GM23338 (cell line): ENCODE data around the gene CFHR1. TPM values are rescaled to one million over a fixed set of nuclear protein-coding genes. Genes with fewer than 3 reads are reported as not detected.

ENCODE experiments used
- ATAC-seq: fragments of 200-7000 bp; cut with Tn5 transposase; 3 replicates; pipeline ENCODE4 v1.9.1; 2020
- DNase-seq: peaks from one replicate; pipeline ENCODE4 v3.0.0-alpha.2; 2015; ENCODE audit warnings: low spot score
- H2AFZ ChIP-seq: fragments of 200-600 bp; sonication (generic); 2 replicates; pipeline ENCODE4 v1.8.0; 2016; ENCODE audit warnings: antibody characterized with exemption, mild to moderate bottlenecking, moderate library complexity
- H3F3A ChIP-seq: fragments of 200-600 bp; sonication (generic); replicated peaks from 2 replicates; pipeline ENCODE4 v1.8.0; 2017; ENCODE audit warnings: antibody characterized with exemption, mixed run types, low read depth
- H3K27ac ChIP-seq: fragments of 200-600 bp; sonication (generic); 2 replicates; pipeline ENCODE4 v1.6.1; 2016; ENCODE audit warnings: low read depth
- H3K27me3 ChIP-seq: fragments of 200-600 bp; sonication (generic); 2 replicates; pipeline ENCODE4 v1.8.0; 2016; ENCODE audit warnings: mild to moderate bottlenecking, mixed run types, moderate library complexity; ENCODE audit not compliant: insufficient read depth
- H3K36me3 ChIP-seq: fragments of 200-600 bp; sonication (generic); 2 replicates; pipeline ENCODE4 v1.8.0; 2016; ENCODE audit warnings: mild to moderate bottlenecking; ENCODE audit not compliant: insufficient read depth
- H3K4me1 ChIP-seq: fragments of 200-600 bp; sonication (generic); 2 replicates; pipeline ENCODE4 v1.8.0; 2016; ENCODE audit warnings: mild to moderate bottlenecking, moderate library complexity; ENCODE audit not compliant: insufficient read depth
- H3K4me2 ChIP-seq: fragments of 200-600 bp; sonication (generic); 2 replicates; pipeline ENCODE4 v1.7.1; 2017; ENCODE audit warnings: mixed run types
- H3K4me3 ChIP-seq: fragments of 200-600 bp; sonication (generic); 2 replicates; pipeline ENCODE4 v1.6.1; 2016; ENCODE audit warnings: mixed run types
- H3K79me2 ChIP-seq: fragments of 200-600 bp; sonication (generic); replicated peaks from 2 replicates; pipeline ENCODE4 v1.8.0; 2017; ENCODE audit warnings: mild to moderate bottlenecking; ENCODE audit not compliant: insufficient read depth
- H3K9me2 ChIP-seq: fragments of 200-600 bp; sonication (generic); 2 replicates; pipeline ENCODE4 v1.8.0; 2017; ENCODE audit not compliant: insufficient read depth
- H4K20me1 ChIP-seq: fragments of 200-600 bp; sonication (generic); replicated peaks from 2 replicates; pipeline ENCODE4 v1.8.0; 2017; ENCODE audit warnings: mild to moderate bottlenecking; ENCODE audit not compliant: insufficient read depth
- H3K27ac Mint-ChIP-seq: 2 replicates; pipeline ENCODE4 v1.8.0; 2020; ENCODE audit warnings: inconsistent platforms, mild to moderate bottlenecking, moderate library complexity, mixed read lengths
- H3K27me3 Mint-ChIP-seq: 3 replicates; pipeline ENCODE4 v1.8.0; 2022; ENCODE audit warnings: low read depth, mild to moderate bottlenecking, moderate library complexity, mixed read lengths, inconsistent platforms; ENCODE audit not compliant: insufficient read depth, poor library complexity
- H3K36me3 Mint-ChIP-seq: 3 replicates; pipeline ENCODE4 v1.8.0; 2021; ENCODE audit warnings: low read depth, mild to moderate bottlenecking, inconsistent platforms, moderate library complexity, mixed read lengths
- H3K4me1 Mint-ChIP-seq: 3 replicates; pipeline ENCODE4 v1.8.0; 2020; ENCODE audit warnings: mild to moderate bottlenecking, inconsistent platforms, mixed read lengths
- H3K4me3 Mint-ChIP-seq: 3 replicates; pipeline ENCODE4 v1.8.0; 2021; ENCODE audit warnings: moderate library complexity, mild to moderate bottlenecking, inconsistent platforms, mixed read lengths
- H3K9me3 Mint-ChIP-seq: 3 replicates; pipeline ENCODE4 v1.8.0; 2020; ENCODE audit warnings: moderate library complexity, mild to moderate bottlenecking, inconsistent platforms, mixed read lengths
- CREB1 ChIP-seq: fragments of 250-450 bp; sonication (Bioruptor Pico); IDR thresholded peaks from 2 replicates; pipeline ENCODE4 v1.5.0; 2020; ENCODE audit warnings: low read depth, mild to moderate bottlenecking, moderate library complexity
- ETS1 ChIP-seq: IDR thresholded peaks from 2 replicates; pipeline ENCODE4 v1.6.1; 2016; ENCODE audit warnings: antibody characterized with exemption
- EZH2 ChIP-seq: fragments of 200-600 bp; sonication (generic); IDR thresholded peaks from one replicate; pipeline ENCODE4 v1.8.0; 2017; ENCODE audit warnings: antibody characterized with exemption, mild to moderate bottlenecking, low read depth; ENCODE audit not compliant: unreplicated experiment
- EZH2phosphoT487 ChIP-seq: fragments of 200-600 bp; sonication (generic); IDR thresholded peaks from one replicate; pipeline ENCODE4 v1.8.1; 2018; ENCODE audit warnings: antibody characterized with exemption; ENCODE audit not compliant: unreplicated experiment
- JUNB ChIP-seq: IDR thresholded peaks from one replicate; pipeline ENCODE4 v1.6.1; 2016; ENCODE audit warnings: antibody characterized with exemption; ENCODE audit not compliant: unreplicated experiment
- NANOG ChIP-seq: IDR thresholded peaks from 2 replicates; pipeline ENCODE4 v1.6.1; 2016; ENCODE audit warnings: antibody characterized with exemption, borderline replicate concordance
- POLR2AphosphoS5 ChIP-seq: IDR thresholded peaks from 2 replicates; pipeline ENCODE4 v1.6.1; 2016; ENCODE audit warnings: antibody characterized with exemption, low read depth
- REST ChIP-seq: IDR thresholded peaks from one replicate; pipeline ENCODE4 v1.6.1; 2018; ENCODE audit warnings: antibody characterized with exemption; ENCODE audit not compliant: unreplicated experiment
- STAT1 ChIP-seq: IDR thresholded peaks from one replicate; pipeline ENCODE4 v1.6.1; 2016; ENCODE audit warnings: antibody characterized with exemption; ENCODE audit not compliant: unreplicated experiment
- ZNF114 ChIP-seq: fragments of 250-450 bp; sonication (Bioruptor Pico); IDR thresholded peaks from 2 replicates; pipeline ENCODE4 v1.5.0; 2020; ENCODE audit warnings: mild to moderate bottlenecking, moderate library complexity
- ZNF331 ChIP-seq: fragments of 250-450 bp; sonication (Bioruptor Pico); IDR thresholded peaks from 2 replicates; pipeline ENCODE4 v1.5.0; 2020; ENCODE audit warnings: low read depth, mild to moderate bottlenecking, moderate library complexity
- polyA plus RNA-seq: library from polyadenylated mRNA; unstranded; fragments of >200 nt; fragmentation: Nextera tagmentation; extraction: Ambion mirVana; gene quantifications from 2 replicates; pipeline ENCODE4 v1.2.1, GENCODE V29; 2016
- total RNA-seq: library from RNA; depleted of rRNA; stranded (reverse); fragments of >200 nt; shearing (Covaris generic); gene quantifications from 2 replicates; pipeline ENCODE4 v1.2.3, GENCODE V29; 2014
- TF ChIP-seq, protein P1 (sequence below), 2 experiments: fragments of 200-600 bp in 1 of 2; sonication (generic) in 1 of 2; conservative IDR thresholded peaks; 2 replicates each; pipeline versions ENCODE4 v1.5.1 to v1.6.1; 2016 to 2017; ENCODE audit warnings: antibody characterized with exemption in 2 of 2, low read depth in 2 of 2, mild to moderate bottlenecking in 2 of 2, moderate library complexity in 1 of 2
- TF ChIP-seq, protein P2 (sequence below): fragments of 250-450 bp; sonication (Bioruptor Pico); IDR thresholded peaks from 2 replicates; pipeline ENCODE4 v1.5.0; 2020; ENCODE audit warnings: mild to moderate bottlenecking, moderate library complexity

Gene CFHR1
- total and polyA plus RNA-seq, 2 experiments from 2014 or later, result not detected

- H3K4me3 ChIP-seq, result no peak overlapping the region
- H3K27ac ChIP-seq, result no peak overlapping the region
- Mint-ChIP-seq H3K27ac (no peak overlapping the region), H3K4me3 (no peak overlapping the region), H3K27me3 (no peaks in the 10 kb centered on the region), H3K4me1 (no peaks in the 10 kb centered on the region), H3K9me3 (no peaks in the 10 kb centered on the region), H3K36me3 (no peaks in the 10 kb centered on the region)
- peaks cover 7% of the 10 kb centered on the region; the same call in 1 of the 2 replicates for H3K9me2 ChIP-seq
- no peaks in the 10 kb centered on the region for H3F3A ChIP-seq
- TF ChIP-seq REST (no peak), EZH2 (no peak), NANOG (no peak), JUNB (no peak), EZH2phosphoT487 (no peak), ZNF331 (no peak), CREB1 (CRISPR knock-in tag) (no peak), POLR2AphosphoS5 (no peak), ZNF114 (CRISPR knock-in tag) (no peak), ETS1 (no peak), STAT1 (no peak)
- TF ChIP-seq, protein P1, sequence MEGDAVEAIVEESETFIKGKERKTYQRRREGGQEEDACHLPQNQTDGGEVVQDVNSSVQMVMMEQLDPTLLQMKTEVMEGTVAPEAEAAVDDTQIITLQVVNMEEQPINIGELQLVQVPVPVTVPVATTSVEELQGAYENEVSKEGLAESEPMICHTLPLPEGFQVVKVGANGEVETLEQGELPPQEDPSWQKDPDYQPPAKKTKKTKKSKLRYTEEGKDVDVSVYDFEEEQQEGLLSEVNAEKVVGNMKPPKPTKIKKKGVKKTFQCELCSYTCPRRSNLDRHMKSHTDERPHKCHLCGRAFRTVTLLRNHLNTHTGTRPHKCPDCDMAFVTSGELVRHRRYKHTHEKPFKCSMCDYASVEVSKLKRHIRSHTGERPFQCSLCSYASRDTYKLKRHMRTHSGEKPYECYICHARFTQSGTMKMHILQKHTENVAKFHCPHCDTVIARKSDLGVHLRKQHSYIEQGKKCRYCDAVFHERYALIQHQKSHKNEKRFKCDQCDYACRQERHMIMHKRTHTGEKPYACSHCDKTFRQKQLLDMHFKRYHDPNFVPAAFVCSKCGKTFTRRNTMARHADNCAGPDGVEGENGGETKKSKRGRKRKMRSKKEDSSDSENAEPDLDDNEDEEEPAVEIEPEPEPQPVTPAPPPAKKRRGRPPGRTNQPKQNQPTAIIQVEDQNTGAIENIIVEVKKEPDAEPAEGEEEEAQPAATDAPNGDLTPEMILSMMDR (conservative IDR thresholded peaks at IDR 0.05; ENCODE audit: low read depth in 2 of 2), result no peak
- TF ChIP-seq, protein P2, sequence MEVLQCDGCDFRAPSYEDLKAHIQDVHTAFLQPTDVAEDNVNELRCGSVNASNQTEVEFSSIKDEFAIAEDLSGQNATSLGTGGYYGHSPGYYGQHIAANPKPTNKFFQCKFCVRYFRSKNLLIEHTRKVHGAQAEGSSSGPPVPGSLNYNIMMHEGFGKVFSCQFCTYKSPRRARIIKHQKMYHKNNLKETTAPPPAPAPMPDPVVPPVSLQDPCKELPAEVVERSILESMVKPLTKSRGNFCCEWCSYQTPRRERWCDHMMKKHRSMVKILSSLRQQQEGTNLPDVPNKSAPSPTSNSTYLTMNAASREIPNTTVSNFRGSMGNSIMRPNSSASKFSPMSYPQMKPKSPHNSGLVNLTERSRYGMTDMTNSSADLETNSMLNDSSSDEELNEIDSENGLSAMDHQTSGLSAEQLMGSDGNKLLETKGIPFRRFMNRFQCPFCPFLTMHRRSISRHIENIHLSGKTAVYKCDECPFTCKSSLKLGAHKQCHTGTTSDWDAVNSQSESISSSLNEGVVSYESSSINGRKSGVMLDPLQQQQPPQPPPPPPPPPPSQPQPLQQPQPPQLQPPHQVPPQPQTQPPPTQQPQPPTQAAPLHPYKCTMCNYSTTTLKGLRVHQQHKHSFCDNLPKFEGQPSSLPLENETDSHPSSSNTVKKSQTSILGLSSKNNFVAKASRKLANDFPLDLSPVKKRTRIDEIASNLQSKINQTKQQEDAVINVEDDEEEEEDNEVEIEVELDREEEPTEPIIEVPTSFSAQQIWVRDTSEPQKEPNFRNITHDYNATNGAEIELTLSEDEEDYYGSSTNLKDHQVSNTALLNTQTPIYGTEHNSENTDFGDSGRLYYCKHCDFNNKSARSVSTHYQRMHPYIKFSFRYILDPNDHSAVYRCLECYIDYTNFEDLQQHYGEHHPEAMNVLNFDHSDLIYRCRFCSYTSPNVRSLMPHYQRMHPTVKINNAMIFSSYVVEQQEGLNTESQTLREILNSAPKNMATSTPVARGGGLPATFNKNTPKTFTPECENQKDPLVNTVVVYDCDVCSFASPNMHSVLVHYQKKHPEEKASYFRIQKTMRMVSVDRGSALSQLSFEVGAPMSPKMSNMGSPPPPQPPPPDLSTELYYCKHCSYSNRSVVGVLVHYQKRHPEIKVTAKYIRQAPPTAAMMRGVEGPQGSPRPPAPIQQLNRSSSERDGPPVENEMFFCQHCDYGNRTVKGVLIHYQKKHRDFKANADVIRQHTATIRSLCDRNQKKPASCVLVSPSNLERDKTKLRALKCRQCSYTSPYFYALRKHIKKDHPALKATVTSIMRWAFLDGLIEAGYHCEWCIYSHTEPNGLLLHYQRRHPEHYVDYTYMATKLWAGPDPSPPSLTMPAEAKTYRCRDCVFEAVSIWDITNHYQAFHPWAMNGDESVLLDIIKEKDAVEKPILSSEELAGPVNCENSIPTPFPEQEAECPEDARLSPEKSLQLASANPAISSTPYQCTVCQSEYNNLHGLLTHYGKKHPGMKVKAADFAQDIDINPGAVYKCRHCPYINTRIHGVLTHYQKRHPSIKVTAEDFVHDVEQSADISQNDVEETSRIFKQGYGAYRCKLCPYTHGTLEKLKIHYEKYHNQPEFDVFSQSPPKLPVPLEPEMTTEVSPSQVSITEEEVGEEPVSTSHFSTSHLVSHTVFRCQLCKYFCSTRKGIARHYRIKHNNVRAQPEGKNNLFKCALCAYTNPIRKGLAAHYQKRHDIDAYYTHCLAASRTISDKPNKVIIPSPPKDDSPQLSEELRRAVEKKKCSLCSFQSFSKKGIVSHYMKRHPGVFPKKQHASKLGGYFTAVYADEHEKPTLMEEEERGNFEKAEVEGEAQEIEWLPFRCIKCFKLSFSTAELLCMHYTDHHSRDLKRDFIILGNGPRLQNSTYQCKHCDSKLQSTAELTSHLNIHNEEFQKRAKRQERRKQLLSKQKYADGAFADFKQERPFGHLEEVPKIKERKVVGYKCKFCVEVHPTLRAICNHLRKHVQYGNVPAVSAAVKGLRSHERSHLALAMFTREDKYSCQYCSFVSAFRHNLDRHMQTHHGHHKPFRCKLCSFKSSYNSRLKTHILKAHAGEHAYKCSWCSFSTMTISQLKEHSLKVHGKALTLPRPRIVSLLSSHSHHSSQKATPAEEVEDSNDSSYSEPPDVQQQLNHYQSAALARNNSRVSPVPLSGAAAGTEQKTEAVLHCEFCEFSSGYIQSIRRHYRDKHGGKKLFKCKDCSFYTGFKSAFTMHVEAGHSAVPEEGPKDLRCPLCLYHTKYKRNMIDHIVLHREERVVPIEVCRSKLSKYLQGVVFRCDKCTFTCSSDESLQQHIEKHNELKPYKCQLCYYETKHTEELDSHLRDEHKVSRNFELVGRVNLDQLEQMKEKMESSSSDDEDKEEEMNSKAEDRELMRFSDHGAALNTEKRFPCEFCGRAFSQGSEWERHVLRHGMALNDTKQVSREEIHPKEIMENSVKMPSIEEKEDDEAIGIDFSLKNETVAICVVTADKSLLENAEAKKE (CRISPR knock-in tag), result no peak
- H3K27me3 ChIP-seq, result no peaks in the 10 kb centered on the region
- H3K4me1 ChIP-seq, result no peaks in the 10 kb centered on the region
- no peaks in the 10 kb centered on the region for H3K36me3 ChIP-seq
- H4K20me1 ChIP-seq, result no peaks in the 10 kb centered on the region
- no peak overlapping the region for H2AFZ ChIP-seq
- no peak overlapping the region for H3K4me2 ChIP-seq
- ATAC-seq, result no peak
- no peaks in the 10 kb centered on the region for H3K79me2 ChIP-seq
- no peak for DNase-seq
Observed at GRCh38 chr1:196866974-196867373, 47.4 kb downstream of the CFHR1 start.
